PC-3 (cell line): ENCODE data around the gene CALR.
A peak's percentile ranks its signal among the peaks of the same experiment; 100 is the strongest.

Source experiments
- EZH2phosphoT487 ChIP-seq: fragments of 300-600 bp; sonication (generic); IDR thresholded peaks from 2 replicates; pipeline ENCODE4 v1.6.1; 2018; ENCODE audit warnings: mild to moderate bottlenecking, antibody characterized with exemption, low read length, borderline replicate concordance
- TF ChIP-seq, protein P1 (sequence below): fragments of 300-600 bp; sonication (generic); conservative IDR thresholded peaks from 2 replicates; pipeline ENCODE4 v1.5.1; 2017; ENCODE audit warnings: antibody characterized with exemption, low read depth, mild to moderate bottlenecking, low read length

DNA sequence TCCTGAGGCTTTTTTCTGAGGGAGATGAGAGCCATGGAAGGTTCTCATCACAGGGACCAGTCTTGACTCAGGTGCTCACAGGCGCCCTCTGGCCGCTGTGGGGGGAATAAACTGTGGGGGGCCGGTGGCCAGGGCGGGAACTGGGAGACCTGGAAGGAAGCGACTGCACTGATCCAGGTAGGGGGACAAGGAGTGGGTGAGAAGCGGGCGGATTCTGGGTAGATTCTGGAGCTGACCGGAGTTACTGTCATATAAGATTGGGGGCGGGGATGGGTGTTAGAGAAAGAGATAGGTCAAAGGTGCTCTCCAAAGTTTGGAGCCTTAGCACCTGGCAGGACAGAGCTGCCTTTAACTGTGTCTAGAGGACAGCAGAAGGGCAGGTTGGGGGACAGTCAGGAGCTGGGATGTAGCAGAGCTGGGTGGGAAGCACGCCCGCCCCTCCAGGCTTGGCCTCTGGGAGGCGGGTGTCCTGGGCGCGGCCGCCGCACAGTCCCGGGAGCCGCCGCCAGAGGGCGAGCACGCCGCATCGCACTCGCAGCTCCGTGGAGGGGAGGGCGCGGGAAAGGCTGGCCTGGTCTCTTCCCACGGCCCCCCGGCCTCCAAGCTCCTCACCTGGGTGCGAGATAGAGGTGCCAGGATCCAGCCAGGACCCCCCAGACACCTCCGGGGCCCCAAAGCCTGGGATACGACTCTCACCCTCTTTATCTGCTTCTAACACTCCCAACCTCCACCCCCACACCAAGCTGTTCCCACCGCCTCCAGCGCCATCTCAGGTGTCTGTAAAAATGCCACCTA, 26.8 kb downstream of the CALR start:
- TF ChIP-seq, protein P1, sequence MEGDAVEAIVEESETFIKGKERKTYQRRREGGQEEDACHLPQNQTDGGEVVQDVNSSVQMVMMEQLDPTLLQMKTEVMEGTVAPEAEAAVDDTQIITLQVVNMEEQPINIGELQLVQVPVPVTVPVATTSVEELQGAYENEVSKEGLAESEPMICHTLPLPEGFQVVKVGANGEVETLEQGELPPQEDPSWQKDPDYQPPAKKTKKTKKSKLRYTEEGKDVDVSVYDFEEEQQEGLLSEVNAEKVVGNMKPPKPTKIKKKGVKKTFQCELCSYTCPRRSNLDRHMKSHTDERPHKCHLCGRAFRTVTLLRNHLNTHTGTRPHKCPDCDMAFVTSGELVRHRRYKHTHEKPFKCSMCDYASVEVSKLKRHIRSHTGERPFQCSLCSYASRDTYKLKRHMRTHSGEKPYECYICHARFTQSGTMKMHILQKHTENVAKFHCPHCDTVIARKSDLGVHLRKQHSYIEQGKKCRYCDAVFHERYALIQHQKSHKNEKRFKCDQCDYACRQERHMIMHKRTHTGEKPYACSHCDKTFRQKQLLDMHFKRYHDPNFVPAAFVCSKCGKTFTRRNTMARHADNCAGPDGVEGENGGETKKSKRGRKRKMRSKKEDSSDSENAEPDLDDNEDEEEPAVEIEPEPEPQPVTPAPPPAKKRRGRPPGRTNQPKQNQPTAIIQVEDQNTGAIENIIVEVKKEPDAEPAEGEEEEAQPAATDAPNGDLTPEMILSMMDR, result peak; percentile 93
- TF ChIP-seq EZH2phosphoT487, result no peak
